Tibial nerve (tissue), 4 donors: Measurements from ENCODE around the gene C17orf78. TPM values are rescaled to one million over a fixed set of nuclear protein-coding genes. Genes with fewer than 3 reads are reported as not detected.
"Not testable (repeated sequence)": the region's sequence is repeated elsewhere in the genome, so short reads cannot be mapped to it uniquely, and the experiment has no call there.

ENCODE experiments used
- DNase-seq, 2 donors: peaks; one replicate each; pipeline ENCODE4 v3.0.0-alpha.2; 2019; ENCODE audit warnings: low spot score in 2 of 2
- H3K27ac ChIP-seq, 4 donors: fragments of 200-600 bp; sonication (generic) in 3 of 4; one replicate each; pipeline ENCODE4 v1.5.1; 2017 to 2019; ENCODE audit warnings: mild to moderate bottlenecking in 1 of 4
- H3K27me3 ChIP-seq, 2 donors: fragments of 200-600 bp; sonication (generic) in 1 of 2; one replicate each; pipeline versions ENCODE4 v1.5.1 to v1.6.0; 2017 to 2019
- H3K36me3 ChIP-seq, 3 donors: fragments of 200-600 bp; sonication (generic); one replicate each; pipeline ENCODE4 v1.5.1; 2018 to 2019
- H3K4me1 ChIP-seq, 4 donors: fragments of 200-600 bp; sonication (generic) in 3 of 4; one replicate each; pipeline ENCODE4 v1.5.1; 2017 to 2019
- H3K4me3 ChIP-seq, 4 donors: fragments of 200-600 bp; sonication (generic) in 3 of 4; one replicate each; pipeline ENCODE4 v1.5.1; 2017 to 2019; ENCODE audit warnings: mild to moderate bottlenecking in 1 of 4, moderate library complexity in 1 of 4
- H3K9me3 ChIP-seq, 4 donors: fragments of 200-600 bp; sonication (generic) in 3 of 4; one replicate each; pipeline ENCODE4 v1.5.1; 2017 to 2019
- EP300 ChIP-seq, 2 donors: sonication (generic); formaldehyde crosslinking; IDR thresholded peaks; one replicate each; pipeline ENCODE4 v1.6.1; 2017; ENCODE audit warnings: antibody characterized with exemption in 2 of 2, mild to moderate bottlenecking in 1 of 2
- POLR2A ChIP-seq, 2 donors: fragments of 450-650 bp; IDR thresholded peaks; one replicate each; pipeline ENCODE4 v1.6.1; 2017; ENCODE audit warnings: antibody characterized with exemption in 2 of 2, mild to moderate bottlenecking in 2 of 2, moderate library complexity in 2 of 2
- WGBS, 2 donors: methylation state at CpG; one replicate each; pipeline ENCODE4 v1.1.5; 2018; 5-methylcytosine and 5-hydroxymethylcytosine counted together
- total RNA-seq, 4 donors: library from RNA; depleted of rRNA; stranded (reverse); fragments of >200 nt; gene quantifications; one replicate each; pipeline ENCODE4 v1.1.0, GENCODE V29; 2016
- TF ChIP-seq, protein P1 (sequence below), 5 experiments: fragments of 200-600 bp in 3 of 5; fragments of 450-650 bp in 2 of 5; sonication (generic) in 3 of 5; IDR thresholded peaks; one replicate each; pipeline ENCODE4 v1.5.1; 2016 to 2019; ENCODE audit warnings: antibody characterized with exemption in 5 of 5, mild to moderate bottlenecking in 3 of 5, moderate library complexity in 2 of 5

The C17orf78 gene
- total RNA-seq, 4 donors from 2014 or later, result not detected

- peak; percentile 44 to 46 for DNase-seq
- peak in 1 of 2 donors; percentile 75 for TF ChIP-seq EP300 (IDR thresholded peaks at IDR 0.05)
- TF ChIP-seq, protein P1, sequence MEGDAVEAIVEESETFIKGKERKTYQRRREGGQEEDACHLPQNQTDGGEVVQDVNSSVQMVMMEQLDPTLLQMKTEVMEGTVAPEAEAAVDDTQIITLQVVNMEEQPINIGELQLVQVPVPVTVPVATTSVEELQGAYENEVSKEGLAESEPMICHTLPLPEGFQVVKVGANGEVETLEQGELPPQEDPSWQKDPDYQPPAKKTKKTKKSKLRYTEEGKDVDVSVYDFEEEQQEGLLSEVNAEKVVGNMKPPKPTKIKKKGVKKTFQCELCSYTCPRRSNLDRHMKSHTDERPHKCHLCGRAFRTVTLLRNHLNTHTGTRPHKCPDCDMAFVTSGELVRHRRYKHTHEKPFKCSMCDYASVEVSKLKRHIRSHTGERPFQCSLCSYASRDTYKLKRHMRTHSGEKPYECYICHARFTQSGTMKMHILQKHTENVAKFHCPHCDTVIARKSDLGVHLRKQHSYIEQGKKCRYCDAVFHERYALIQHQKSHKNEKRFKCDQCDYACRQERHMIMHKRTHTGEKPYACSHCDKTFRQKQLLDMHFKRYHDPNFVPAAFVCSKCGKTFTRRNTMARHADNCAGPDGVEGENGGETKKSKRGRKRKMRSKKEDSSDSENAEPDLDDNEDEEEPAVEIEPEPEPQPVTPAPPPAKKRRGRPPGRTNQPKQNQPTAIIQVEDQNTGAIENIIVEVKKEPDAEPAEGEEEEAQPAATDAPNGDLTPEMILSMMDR (IDR thresholded peaks at IDR 0.05), result peak in 2 of 5 experiments; percentile 35 to 46
- TF ChIP-seq POLR2A (IDR thresholded peaks at IDR 0.05), result peak; percentile 21 to 34
- Histone ChIP-seq H3K36me3 (peaks cover 0 to 13% (median 0%) of the 10 kb centered on the region in 3 donors), H3K9me3 (no peaks in the 10 kb centered on the region), H3K4me3 (peak within 1 kb of the TSS; percentile 65 to 87 (median 84)), H3K4me1 (peaks cover 0 to 29% (median 9%) of the 10 kb centered on the region in 4 donors), H3K27me3 (no peaks in the 10 kb centered on the region), H3K27ac (peak within 1 kb of the TSS; percentile 84 to 95 (median 87))
- 1% methylated on average over 14 to 50 of the region's 98 CpGs for WGBS, 2 donors
Observed at GRCh38 chr17:37406635-37407461, 31.1 kb downstream of the C17orf78 start, which contains the start of the genes ACACA and TADA2A. Gene ACACA (minus strand): TSS chr17:37406836. CDS start chr17:37406299, 537 bp downstream. Gene TADA2A (plus strand): TSS chr17:37406886. CDS start chr17:37411366, 4,480 bp downstream.

GRCh38 chr17:37408145-37408479, 32.3 kb downstream of the C17orf78 start:
- peak overlapping the region in 1 of 4 donors; percentile 65 for H3K4me3 ChIP-seq
- not testable (repeated sequence) for H3K27me3 ChIP-seq, DNase-seq, H3K9me3 ChIP-seq
- peak overlapping the region in 3 of 4 donors; percentile 84 to 95 (median 87) for H3K27ac ChIP-seq
- 92 to 93% methylated on average over 13 of the region's 13 CpGs for WGBS, 2 donors
- peaks cover 0 to 33% (median 9%) of the 10 kb centered on the region in 4 donors for H3K4me1 ChIP-seq
- peaks cover 0 to 22% (median 0%) of the 10 kb centered on the region in 3 donors for H3K36me3 ChIP-seq

DNA sequence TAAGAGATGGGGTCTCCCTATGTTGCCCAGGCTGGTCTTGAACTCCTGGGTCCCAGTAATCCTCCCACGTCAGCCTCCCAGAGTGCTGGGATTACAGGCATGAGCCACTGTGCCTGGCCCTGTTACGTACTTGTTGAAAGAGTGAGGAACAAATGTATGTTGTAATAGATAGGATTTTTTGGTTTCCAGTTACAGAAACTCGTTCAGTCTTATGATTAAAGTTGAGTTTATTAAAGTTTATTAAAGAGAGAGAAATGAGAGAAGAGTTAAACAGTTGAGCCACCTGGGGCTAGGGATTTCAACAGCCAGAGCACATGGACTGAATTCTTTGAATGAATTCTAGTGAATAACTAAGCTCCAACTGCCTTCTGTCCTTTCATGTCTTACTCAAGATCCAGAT, 34.6 kb downstream of the C17orf78 start:
- Histone ChIP-seq H3K4me3 (no peak overlapping the region), H3K27ac (no peak overlapping the region), H3K36me3 (peaks cover 0 to 45% (median 0%) of the 10 kb centered on the region in 3 donors), H3K9me3 (no peaks in the 10 kb centered on the region), H3K27me3 (no peaks in the 10 kb centered on the region), H3K4me1 (peaks cover 0 to 27% (median 7%) of the 10 kb centered on the region in 4 donors)
- TF ChIP-seq, protein P1 (IDR thresholded peaks at IDR 0.05), result no peak
- TF ChIP-seq POLR2A (IDR thresholded peaks at IDR 0.05) (no peak), EP300 (IDR thresholded peaks at IDR 0.05) (no peak)
- no peak for DNase-seq
- 92% methylated on average over 3 of the region's 3 CpGs for WGBS, 2 donors

DNA sequence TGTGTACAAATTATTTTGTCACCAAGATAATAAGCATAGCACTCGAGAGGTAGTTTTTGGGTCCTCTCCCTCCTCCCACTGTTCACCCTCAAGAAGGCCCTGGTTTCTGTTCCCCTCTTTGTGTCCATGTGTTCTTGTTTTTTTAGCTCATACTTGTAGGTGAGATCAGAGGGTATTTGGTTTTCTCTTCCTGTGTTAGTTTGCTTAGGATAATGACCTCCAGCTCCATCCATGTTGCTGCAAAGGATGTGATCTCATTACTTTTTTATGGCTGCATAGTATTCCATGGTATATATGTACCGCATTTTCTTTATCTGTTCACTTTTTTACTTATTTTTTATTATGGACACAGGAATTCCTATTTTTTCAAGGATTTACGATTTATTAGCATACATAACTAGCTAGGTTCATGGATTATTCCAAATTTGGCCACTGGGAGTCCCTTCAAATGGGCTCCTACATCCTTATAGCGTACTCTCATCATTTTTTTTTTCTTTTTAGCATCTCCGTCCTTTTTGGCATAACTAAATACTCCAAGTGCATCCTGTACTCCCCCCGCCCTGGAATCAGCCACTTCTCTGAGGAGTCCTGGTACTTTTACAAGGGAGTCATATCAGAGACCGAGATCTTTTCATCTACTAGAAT, 38.2 kb downstream of the C17orf78 start:
- 90 to 92% methylated on average over 7 of the region's 7 CpGs for WGBS, 2 donors
- H3K36me3 ChIP-seq, result peaks cover 0 to 72% (median 0%) of the 10 kb centered on the region in 3 donors
- H3K4me3 ChIP-seq, result no peak overlapping the region
- H3K9me3 ChIP-seq, result no peaks in the 10 kb centered on the region
- no peaks in the 10 kb centered on the region for H3K27me3 ChIP-seq
- no peak overlapping the region for H3K27ac ChIP-seq
- H3K4me1 ChIP-seq, result peaks cover 0 to 7% (median 0%) of the 10 kb centered on the region in 4 donors
- DNase-seq, result no peak
- TF ChIP-seq EP300 (IDR thresholded peaks at IDR 0.05) (no peak), POLR2A (IDR thresholded peaks at IDR 0.05) (no peak)
- TF ChIP-seq, protein P1 (IDR thresholded peaks at IDR 0.05), result no peak

- TF ChIP-seq EP300 (IDR thresholded peaks at IDR 0.05) (no peak), POLR2A (IDR thresholded peaks at IDR 0.05) (no peak)
- TF ChIP-seq, protein P1 (IDR thresholded peaks at IDR 0.05), result no peak
- WGBS, 2 donors, result 77 to 80% methylated on average over 2 of the region's 2 CpGs
- Histone ChIP-seq H3K36me3 (peaks cover 0 to 86% (median 0%) of the 10 kb centered on the region in 3 donors), H3K27me3 (no peaks in the 10 kb centered on the region), H3K27ac (no peak overlapping the region), H3K4me1 (peaks cover 0 to 6% (median 0%) of the 10 kb centered on the region in 4 donors), H3K4me3 (no peak overlapping the region), H3K9me3 (no peaks in the 10 kb centered on the region)
- no peak for DNase-seq
Observed at GRCh38 chr17:37417852-37418251, 42.1 kb downstream of the C17orf78 start.
